ENCODE results near the gene HAPLN2.
"Not testable (repeated sequence)": the region's sequence is repeated elsewhere in the genome, so short reads cannot be mapped to it uniquely, and the experiment has no call there.

HAPLN2 gene

DNA sequence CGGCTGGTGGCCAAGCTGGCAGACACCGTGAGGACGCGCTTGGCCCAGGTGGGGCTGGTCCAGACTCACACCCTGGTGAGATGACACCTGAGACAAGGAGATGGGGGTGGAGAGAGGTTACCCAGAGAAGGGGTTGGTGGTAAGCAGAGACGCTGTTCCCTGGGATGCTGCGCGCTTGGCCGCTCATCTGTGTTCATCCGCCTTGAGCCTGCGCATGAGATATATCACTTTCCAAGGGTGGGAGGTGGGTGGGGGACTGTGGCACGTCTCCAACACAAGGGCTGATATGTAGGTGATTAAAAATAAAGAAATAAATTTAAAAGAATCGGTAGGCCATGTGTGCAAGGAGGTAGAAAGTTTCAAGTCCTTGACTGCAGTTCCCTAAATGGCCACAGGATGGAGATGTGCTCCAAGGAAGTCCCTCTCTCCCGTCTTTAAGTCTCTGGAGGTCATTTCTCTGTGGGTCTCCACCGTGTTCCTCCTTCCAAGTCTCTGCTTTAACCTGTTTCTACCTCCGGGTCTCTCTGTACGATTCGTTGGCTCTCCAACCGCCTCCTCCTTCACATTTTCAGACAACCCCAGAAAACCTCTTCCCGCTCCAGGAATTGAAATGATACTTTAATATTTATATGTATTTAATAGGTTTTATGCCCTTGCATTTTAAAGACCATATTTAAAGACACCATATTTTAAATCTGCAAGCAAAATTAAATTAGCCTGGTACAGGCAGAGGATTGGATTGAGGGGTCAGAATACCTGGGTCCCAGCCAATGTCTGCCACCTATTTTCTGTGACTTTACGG is 35.2 kb upstream of the HAPLN2 start:
- H3K4me3 ChIP-seq (ENCODE audit: low read depth, low read length): no peak overlapping the region
- ChIA-PET CTCF (interaction anchor here (3.4 kb wide), 1 partner anchor 25 kb away, joined by 23 read pairs; no protein-coding TSS in a partner anchor), POLR2A (no interaction called here)
- TF ChIP-seq, protein P1, sequence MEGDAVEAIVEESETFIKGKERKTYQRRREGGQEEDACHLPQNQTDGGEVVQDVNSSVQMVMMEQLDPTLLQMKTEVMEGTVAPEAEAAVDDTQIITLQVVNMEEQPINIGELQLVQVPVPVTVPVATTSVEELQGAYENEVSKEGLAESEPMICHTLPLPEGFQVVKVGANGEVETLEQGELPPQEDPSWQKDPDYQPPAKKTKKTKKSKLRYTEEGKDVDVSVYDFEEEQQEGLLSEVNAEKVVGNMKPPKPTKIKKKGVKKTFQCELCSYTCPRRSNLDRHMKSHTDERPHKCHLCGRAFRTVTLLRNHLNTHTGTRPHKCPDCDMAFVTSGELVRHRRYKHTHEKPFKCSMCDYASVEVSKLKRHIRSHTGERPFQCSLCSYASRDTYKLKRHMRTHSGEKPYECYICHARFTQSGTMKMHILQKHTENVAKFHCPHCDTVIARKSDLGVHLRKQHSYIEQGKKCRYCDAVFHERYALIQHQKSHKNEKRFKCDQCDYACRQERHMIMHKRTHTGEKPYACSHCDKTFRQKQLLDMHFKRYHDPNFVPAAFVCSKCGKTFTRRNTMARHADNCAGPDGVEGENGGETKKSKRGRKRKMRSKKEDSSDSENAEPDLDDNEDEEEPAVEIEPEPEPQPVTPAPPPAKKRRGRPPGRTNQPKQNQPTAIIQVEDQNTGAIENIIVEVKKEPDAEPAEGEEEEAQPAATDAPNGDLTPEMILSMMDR (IDR thresholded peaks at IDR 0.05; ENCODE audit: insufficient read depth, low read length, missing control alignments): peak; percentile 81
- DNase-seq (ENCODE audit: low read depth, low spot score): peak; percentile 40

DNA sequence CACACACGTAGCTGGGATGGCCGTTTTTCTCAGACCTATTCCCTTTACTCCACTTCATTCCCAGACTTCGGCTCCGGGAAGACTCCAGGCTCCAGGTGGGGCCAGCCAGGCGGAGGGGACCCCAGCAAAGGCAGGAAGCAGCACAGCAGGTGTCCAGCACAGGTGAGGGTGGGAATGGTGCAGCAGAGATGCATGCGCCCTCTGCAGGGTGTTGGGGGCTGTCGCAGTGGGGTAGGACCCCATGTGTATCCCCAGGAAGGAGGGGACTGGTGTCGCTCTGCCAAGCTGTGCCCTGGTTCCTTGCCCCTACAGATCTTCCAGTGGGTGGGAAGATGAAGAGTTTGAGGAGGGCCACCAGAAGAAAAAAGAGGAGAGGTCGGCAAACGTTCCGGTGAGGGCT is 34.4 kb upstream of the HAPLN2 start:
- no peak for DNase-seq (ENCODE audit: low read depth, low spot score)
- H3K4me3 ChIP-seq (ENCODE audit: low read depth, low read length): no peak overlapping the region
- ChIA-PET POLR2A (no interaction called here), CTCF (interaction anchor here (0.7 to 3.4 kb wide), 6 partner anchors 13 to 88 kb away, joined by 3 to 25 read pairs (median 6); partner anchors contain the start of genes GPATCH4 and IQGAP3)
- TF ChIP-seq, protein P1 (IDR thresholded peaks at IDR 0.05; ENCODE audit: insufficient read depth, low read length, missing control alignments): peak; percentile 30

DNA sequence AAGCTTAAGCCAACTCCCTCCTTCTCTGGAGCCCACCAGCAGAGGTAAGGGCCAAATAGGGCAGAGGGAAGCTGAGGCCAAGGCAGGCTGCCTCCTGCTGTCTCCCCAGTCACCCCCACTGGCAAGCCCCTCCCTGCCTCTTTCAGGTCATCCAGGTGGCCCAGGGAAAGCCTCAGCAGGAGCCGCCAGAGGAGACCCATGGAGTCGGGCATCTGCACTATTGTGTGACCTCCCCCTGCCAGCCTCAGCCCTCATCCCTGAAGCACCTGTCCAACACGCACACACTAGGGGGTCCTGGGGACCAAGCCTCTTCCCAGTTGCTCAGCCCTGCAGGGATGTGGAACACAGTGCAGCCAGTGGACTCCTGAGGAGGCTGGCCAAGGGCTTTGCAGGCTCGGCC is 32.9 kb upstream of the HAPLN2 start:
- ChIA-PET POLR2A (no interaction called here), CTCF (interaction anchor here (0.7 to 3.4 kb wide), 10 partner anchors 15 to 201 kb away, joined by 3 to 25 read pairs (median 6); partner anchors contain the start of genes GPATCH4 and HAPLN2)
- TF ChIP-seq, protein P1 (IDR thresholded peaks at IDR 0.05; ENCODE audit: insufficient read depth, low read length, missing control alignments): no peak
- DNase-seq (ENCODE audit: low read depth, low spot score): no peak
- no peak overlapping the region for H3K4me3 ChIP-seq (ENCODE audit: low read depth, low read length)

DNA sequence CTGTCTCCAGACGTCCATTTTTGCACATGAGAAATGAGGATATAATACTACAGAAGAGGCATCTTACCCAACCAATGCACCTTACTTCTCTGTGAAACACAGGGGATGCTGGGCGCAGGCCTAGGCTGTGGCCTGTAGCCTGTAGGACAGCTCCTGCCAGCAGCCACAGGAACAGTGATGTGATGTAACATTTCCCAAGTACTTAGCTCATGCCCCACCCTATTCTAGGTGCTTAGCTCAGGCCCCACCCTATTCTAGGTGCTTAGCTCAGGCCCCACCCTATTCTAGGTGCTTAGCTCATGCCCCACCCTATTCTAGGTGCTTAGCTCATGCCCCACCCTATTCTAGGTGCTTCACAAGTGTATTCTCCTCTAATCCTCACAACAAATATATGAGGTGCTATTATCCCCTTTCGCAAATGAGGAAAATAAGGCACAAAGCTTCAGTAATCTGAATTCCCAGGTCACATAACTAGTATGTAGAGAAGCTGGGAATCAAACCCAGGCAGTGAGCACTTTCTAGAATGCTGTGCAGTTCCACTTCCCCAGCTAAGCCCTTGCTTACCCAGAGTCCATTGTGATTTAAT is 32.2 kb upstream of the HAPLN2 start:
- CTCF ChIA-PET: interaction anchor here (0.7 to 3.4 kb wide), 11 partner anchors 8 to 202 kb away, joined by 3 to 25 read pairs (median 8); partner anchors contain the start of genes GPATCH4 and TTC24
- H3K4me3 ChIP-seq (ENCODE audit: low read depth, low read length): no peak overlapping the region
- POLR2A ChIA-PET: no interaction called here
- no peak for DNase-seq (ENCODE audit: low read depth, low spot score)
- TF ChIP-seq, protein P1 (IDR thresholded peaks at IDR 0.05; ENCODE audit: insufficient read depth, low read length, missing control alignments): no peak

DNA sequence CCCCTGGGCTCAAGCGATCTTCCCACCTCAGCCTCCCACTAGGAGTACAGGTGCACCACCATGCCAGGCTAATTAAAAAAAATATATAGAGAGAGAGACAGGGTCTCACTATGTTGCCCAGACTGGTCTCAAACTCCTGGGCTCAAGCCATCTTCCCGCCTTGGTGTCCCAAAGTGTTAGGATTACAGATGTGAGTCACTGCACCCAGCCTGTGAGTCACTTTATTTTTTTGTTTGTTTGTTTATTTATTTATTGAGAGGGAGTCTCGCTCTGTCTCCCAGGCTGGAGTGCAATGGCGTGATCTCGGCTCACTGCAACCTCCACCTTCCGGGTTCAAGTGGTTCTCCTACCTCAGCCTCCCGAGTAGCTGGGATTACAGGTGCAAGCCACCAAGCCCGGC is 31.3 kb upstream of the HAPLN2 start:
- H3K4me3 ChIP-seq (ENCODE audit: low read depth, low read length); DNase-seq (ENCODE audit: low read depth, low spot score); POLR2A ChIA-PET: not testable (repeated sequence)
- CTCF ChIA-PET: interaction anchor here (0.6 to 3.4 kb wide), 9 partner anchors 9 to 203 kb away, joined by 3 to 25 read pairs (median 7); partner anchors contain the start of genes GPATCH4 and TTC24

DNA sequence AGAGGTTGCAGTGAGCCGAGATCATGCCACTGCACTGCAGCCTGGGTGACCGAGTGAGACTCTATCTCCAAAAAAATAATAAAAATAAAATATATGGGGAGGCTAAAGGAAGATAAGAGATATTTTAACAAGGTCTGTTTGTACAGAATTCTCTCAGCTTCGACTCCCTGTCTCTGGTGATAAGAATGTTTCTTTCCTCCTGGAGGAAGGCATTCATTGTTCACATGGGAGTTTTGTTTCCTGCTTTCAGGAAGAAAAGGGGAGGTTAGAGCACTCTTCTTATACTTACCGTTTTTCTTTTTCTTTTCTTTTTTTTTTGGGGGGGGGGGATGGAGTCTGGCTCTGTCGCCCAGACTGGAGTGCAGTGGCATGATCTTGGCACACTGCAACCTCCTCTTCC is 29.7 kb upstream of the HAPLN2 start:
- no peak for DNase-seq (ENCODE audit: low read depth, low spot score)
- ChIA-PET CTCF (interaction anchor here (1.1 to 3.0 kb wide), 10 partner anchors 10 to 68 kb away, joined by 3 to 15 read pairs (median 6); partner anchors contain the start of gene TTC24), POLR2A (no interaction called here)
- TF ChIP-seq, protein P1 (IDR thresholded peaks at IDR 0.05; ENCODE audit: insufficient read depth, low read length, missing control alignments): no peak
- no peak overlapping the region for H3K4me3 ChIP-seq (ENCODE audit: low read depth, low read length)
